HG03342 (cell line): Measurements from ENCODE around the gene CXCL3.

Source experiments
- ATAC-seq: cut with Tn5 transposase; IDR thresholded peaks from one replicate; pipeline ENCODE4 v1.9.1; 2021; ENCODE audit warnings: mild to moderate bottlenecking, moderate library complexity; ENCODE audit not compliant: unreplicated experiment

CXCL3 gene

GRCh38 chr4:74016068-74016467, 22.4 kb downstream of the CXCL3 start:
- ATAC-seq: no peak

DNA sequence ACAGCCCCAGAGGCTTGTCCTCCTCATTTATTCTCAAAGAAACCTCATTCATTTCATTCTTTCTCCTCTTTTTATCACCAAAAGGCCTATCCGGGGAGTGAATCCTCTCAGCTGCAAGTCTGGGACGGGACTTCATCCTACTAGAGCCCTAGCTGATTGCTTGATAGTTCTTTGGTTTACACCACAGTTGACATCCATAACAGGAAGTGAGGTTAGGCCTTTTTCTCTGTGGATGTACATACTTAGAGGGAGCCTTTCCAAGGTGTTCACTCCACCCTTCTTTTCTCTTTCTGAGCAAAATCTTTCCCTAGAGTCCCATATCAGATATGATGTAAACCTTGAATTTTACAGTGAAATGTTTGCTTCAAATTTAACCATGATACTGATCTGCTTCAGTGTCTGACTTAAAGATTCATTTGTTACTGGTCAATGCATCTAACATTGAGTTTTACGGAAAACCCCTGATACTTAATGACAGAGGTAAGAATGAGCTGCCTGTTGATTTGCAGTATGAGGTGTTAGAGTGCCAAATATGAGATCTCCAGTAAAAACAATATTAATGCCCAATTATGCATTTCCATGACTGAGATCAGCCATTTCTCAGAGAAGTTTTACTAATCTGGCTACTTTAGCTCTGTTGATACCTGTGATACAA, 23.2 kb downstream of the CXCL3 start:
- no peak for ATAC-seq

DNA sequence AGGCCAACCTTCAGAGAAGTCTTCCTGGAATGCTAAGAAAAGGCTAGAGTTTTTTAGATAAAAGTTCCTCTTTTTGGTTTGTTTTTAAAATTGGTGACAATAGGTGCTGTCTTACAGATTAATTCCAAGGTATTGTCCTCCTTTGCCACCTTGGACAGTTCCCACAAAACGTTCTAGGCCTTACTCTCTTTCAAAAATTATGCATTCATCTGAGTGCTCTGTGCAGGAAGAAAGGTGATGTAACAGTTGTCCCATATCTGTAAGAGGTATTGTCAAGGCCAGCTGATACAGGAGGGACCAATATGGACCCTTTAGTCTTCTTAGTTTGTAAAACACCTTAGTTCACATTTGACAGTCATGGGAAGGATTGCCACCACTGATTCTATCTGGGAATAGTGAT, 24.2 kb downstream of the CXCL3 start:
- ATAC-seq: no peak

- no peak for ATAC-seq
Measured at GRCh38 chr4:74013264-74013663, 25.2 kb downstream of the CXCL3 start.

DNA sequence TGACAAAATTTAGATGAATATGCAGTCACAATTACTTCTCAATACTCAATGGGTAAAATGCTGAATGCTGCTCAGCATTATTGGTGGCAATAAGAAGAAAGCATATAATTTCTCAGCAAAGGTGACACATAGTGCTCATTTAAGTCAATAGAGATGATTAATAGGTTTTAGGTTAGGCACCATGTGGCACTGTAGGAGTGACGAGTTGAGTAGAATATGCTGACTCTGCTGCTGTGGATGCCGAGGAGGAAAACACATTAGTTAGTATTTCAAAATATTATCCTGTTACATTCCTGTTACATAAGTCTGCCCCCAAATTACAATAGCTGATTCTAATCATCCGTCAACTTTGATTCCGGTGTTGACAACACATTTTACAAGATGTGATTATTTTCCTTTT, 26.4 kb downstream of the CXCL3 start:
- no peak for ATAC-seq

- no peak for ATAC-seq
Measured at GRCh38 chr4:74009307-74009706, 29.2 kb downstream of the CXCL3 start.

DNA sequence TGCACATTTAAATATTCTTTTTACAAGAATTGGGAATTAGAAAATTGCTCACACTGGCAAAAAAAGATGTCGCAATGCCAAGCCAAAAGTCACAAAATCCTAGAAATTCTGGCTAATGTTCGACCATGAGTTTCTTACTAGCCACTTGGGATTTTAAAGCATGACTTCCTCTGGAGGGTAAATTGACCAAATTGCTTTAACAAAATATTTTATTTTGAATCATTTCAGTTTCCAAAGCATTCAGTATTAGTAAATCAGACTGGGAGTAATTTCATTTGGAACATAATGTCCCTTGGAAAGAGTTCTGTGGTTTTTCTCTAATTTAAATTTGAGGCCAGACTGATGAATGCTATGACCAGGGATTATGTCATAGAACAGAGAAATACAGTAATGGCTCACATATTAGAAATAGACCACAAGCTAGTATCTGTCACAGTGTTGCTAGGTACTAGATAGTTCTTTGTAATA, 32.4 kb downstream of the CXCL3 start:
- no peak for ATAC-seq

- ATAC-seq: no peak
Measured at GRCh38 chr4:74005528-74005927, 33.0 kb downstream of the CXCL3 start.

DNA sequence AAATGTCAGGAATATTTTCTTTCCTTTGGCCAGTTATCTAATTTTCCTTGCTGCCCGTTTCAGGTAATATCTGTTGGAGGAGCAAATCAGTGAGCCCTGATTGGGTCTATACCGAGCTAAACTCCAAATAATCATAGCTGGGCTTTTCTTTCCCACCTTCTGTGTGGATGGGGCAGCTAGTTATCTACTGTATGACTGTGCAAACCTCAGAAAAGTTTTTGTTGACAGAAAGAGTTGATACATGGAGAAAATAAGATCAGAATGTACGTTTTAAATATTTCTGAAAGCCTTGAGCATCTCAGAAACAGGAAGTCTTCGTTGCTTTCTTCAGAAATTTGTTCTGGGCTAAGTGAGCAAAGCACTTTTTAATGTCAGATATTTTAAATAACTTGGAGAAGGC, 33.8 kb downstream of the CXCL3 start:
- ATAC-seq: no peak

- no peak for ATAC-seq
Measured at GRCh38 chr4:74000301-74000700, 38.2 kb downstream of the CXCL3 start.

GRCh38 chr4:73998040-73999011, 40.2 kb downstream of the CXCL3 start, which contains the start of gene CXCL5:
Gene CXCL5, minus strand, starts transcription at chr4:73998677. Its CDS starts 96 bp downstream, at chr4:73998581.
- ATAC-seq: no peak

GRCh38 chr4:73992050-73992449, 46.4 kb downstream of the CXCL3 start:
- no peak for ATAC-seq

- ATAC-seq: no peak
Measured at GRCh38 chr4:73991742-73992000, 46.8 kb downstream of the CXCL3 start.

DNA sequence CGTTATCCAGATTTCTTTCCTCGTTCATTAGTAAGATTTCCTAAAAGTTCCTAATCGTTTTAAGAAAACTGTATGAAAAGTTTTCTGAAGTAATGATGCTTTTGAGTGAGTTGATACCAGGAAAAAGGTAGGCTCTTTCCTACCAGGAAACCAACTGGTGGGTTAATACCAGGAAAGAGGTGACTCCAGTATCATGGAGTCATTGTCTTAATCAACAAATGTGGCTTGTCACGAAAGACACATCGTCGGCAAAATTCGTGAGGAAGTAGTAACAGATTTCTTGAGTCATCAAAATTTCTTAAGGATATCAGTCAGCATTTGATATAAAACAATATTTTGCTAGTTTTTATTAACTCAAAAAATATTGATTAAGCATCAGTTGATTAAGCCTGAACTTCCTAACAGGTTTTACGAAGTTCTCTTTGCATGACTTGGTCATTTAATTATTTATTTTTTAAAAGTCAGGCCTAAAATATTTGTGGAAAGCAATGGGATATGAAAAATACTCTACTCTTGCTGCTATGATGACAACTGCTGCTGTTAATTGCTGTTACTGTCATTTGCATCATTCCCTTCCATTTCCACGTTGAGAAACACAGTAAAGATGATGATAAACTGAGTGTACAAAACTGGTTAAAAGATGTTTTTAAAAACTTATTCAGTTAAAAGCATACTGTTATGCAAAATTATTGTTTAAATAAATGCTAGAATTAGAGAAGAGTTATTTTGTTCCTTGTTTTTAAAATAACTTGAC, 47.3 kb downstream of the CXCL3 start:
- no peak for ATAC-seq

- no peak for ATAC-seq
Measured at GRCh38 chr4:73989928-73990327, 48.6 kb downstream of the CXCL3 start.

GRCh38 chr4:73989031-73989430, 49.5 kb downstream of the CXCL3 start:
- no peak for ATAC-seq

- ATAC-seq: no peak
Measured at GRCh38 chr4:73988061-73988460, 50.4 kb downstream of the CXCL3 start, which contains the start of gene PPBP. Gene PPBP, minus strand, starts transcription at chr4:73988190. Its CDS starts 87 bp downstream, at chr4:73988103.
